WERI-Rb-1 (cell line): ENCODE measurements around the gene SOCS7.

Experiments
- DNase-seq: peaks from one replicate; pipeline ENCODE4 v3.0.0-alpha.2; 2020
- H3K27ac ChIP-seq: fragments of 250-450 bp; sonication (Bioruptor Pico); 2 replicates; pipeline ENCODE4 v1.5.1; 2020; ENCODE audit warnings: mild to moderate bottlenecking, moderate library complexity
- H3K27me3 ChIP-seq: fragments of 250-450 bp; sonication (Bioruptor Pico); 2 replicates; pipeline ENCODE4 v1.5.1; 2021; ENCODE audit warnings: mild to moderate bottlenecking, low read depth, moderate library complexity; ENCODE audit not compliant: insufficient read depth, severe bottlenecking
- H3K36me3 ChIP-seq: fragments of 250-450 bp; sonication (Bioruptor Pico); 2 replicates; pipeline ENCODE4 v1.5.1; 2020; ENCODE audit warnings: mild to moderate bottlenecking, moderate library complexity
- H3K4me3 ChIP-seq: 2 replicates; pipeline ENCODE4 v1.5.1; 2011; ENCODE audit warnings: low read depth, mild to moderate bottlenecking, control low read depth, low read length
- H3K9me3 ChIP-seq: fragments of 250-450 bp; sonication (Bioruptor Pico); 2 replicates; pipeline ENCODE4 v1.5.1; 2021; ENCODE audit warnings: mild to moderate bottlenecking, moderate library complexity; ENCODE audit not compliant: severe bottlenecking
- CTCF ChIP-seq: IDR thresholded peaks from 2 replicates; pipeline ENCODE4 v1.5.1; 2011; ENCODE audit warnings: low read depth, mild to moderate bottlenecking, control low read depth, inconsistent platforms, low read length

SOCS7 gene

GRCh38 chr17:38442548-38442947, 90.9 kb downstream of the SOCS7 start:
- Histone ChIP-seq H3K27me3 (peaks cover 2% of the 10 kb centered on the region), H3K4me3 (no peak overlapping the region), H3K27ac (no peak overlapping the region), H3K36me3 (no peaks in the 10 kb centered on the region), H3K9me3 (no peaks in the 10 kb centered on the region)
- no peak for TF ChIP-seq CTCF
- DNase-seq: no peak

- no peak for TF ChIP-seq CTCF
- peaks cover 2% of the 10 kb centered on the region for H3K27me3 ChIP-seq
These were observed 91.8 kb downstream of the SOCS7 start for GRCh38 chr17:38443356-38444031.

DNA sequence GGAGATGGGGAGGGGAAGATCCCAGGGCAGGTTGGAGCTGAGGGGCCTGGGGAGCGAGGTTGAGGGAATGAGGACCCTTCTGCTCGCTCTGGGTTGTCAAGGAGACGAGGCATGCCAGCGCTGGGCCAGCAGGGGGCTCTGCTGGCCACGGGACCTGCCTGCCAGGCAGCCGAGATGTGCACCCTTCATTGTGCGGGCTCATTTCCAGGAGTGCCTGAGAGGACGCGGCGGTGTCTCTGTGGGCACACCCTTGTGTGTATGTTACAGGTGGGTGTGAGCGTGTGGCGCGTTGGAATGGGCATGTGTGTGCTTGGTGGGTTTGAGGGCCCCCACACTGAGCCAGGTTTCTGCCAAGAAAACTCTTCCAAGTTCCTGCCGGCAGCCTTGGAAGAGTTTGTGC, 92.5 kb downstream of the SOCS7 start:
- H3K27ac ChIP-seq: no peak overlapping the region
- peak; percentile 78 for DNase-seq
- peak; percentile 99 for TF ChIP-seq CTCF
- no peaks in the 10 kb centered on the region for H3K36me3 ChIP-seq
- H3K27me3 ChIP-seq: peaks cover 2% of the 10 kb centered on the region
- H3K9me3 ChIP-seq: no peaks in the 10 kb centered on the region
- no peak overlapping the region for H3K4me3 ChIP-seq

More at GRCh38 chr17:38443356-38444031, 91.8 kb downstream of the SOCS7 start:
- H3K4me3 ChIP-seq: no peak overlapping the region
- H3K9me3 ChIP-seq: no peaks in the 10 kb centered on the region
- H3K36me3 ChIP-seq: no peaks in the 10 kb centered on the region
- DNase-seq: no peak
- H3K27ac ChIP-seq: no peak overlapping the region

DNA sequence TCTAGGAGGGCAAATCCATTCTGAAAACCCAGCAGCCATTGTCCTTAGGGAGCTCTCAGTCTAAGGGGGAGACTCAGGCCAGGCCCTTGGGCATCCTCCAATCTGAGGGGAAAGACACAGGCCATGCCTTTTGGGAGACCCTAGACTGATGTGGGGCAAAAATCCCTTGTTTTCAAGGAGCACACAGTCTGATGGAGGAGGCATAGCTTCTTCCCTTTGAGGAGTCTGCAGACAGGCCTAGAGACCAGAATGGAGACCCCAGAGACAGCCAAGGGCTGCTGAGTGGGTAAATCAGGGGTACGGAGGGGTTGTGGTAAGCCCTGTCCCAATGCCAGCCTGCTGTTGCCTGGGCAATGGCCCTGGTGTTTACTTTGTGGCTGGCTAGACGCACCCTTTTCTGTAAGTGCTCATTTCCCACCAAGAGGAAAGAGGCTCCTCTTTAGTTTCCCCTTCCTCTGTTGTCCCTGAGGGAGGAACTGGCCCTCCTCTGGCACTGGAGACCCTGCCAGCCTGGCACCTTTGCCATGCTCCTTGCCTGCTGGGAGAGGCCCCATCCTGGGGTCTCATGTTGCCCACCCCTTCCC, 96.0 kb downstream of the SOCS7 start:
- no peaks in the 10 kb centered on the region for H3K36me3 ChIP-seq
- H3K27ac ChIP-seq: no peak overlapping the region
- H3K4me3 ChIP-seq: no peak overlapping the region
- H3K9me3 ChIP-seq: no peaks in the 10 kb centered on the region
- no peak for TF ChIP-seq CTCF
- H3K27me3 ChIP-seq: peaks cover 2% of the 10 kb centered on the region
- DNase-seq: no peak

DNA sequence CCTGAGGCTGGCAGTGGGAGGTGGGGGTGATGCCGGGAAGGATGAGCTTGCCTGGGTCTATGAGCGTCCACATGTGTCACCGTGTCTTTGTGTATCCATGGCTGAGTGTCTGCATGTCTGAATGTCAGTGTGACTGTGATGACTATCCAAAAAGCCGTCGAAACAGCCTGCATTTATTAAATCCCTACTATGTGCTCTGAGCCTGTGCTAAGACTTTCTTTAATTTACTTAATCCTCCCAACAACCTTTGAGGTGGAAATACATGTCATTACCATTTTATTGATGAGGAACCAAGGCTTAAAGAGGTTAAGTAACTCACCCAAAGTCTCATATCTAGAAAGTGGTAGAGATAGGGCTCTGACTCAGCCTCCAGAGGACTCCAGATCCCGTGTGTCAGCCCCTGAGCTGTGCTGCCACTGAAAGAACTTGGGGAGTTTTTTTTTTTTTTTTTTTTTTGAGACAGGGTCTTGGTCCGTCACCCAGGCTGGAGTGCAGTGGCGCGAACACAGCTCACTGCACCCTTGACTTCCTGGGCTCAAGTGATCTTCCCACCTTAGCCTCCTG, 96.6 kb downstream of the SOCS7 start:
- H3K27me3 ChIP-seq: peaks cover 2% of the 10 kb centered on the region
- H3K9me3 ChIP-seq: no peaks in the 10 kb centered on the region
- no peak for TF ChIP-seq CTCF
- no peaks in the 10 kb centered on the region for H3K36me3 ChIP-seq
- DNase-seq: no peak
- no peak overlapping the region for H3K4me3 ChIP-seq
- H3K27ac ChIP-seq: no peak overlapping the region
